K562 (cell line): ENCODE data around the gene HOXD13. TPM values are rescaled to one million over a fixed set of nuclear protein-coding genes. Genes with fewer than 3 reads are reported as not detected.

Source experiments
- polyA plus RNA-seq, 8 experiments: library from polyadenylated mRNA; depleted of rRNA in 4 of 8; stranded (reverse) in 5 of 8; unstranded in 3 of 8; fragments of >200 nt; fragmentation: Nextera tagmentation in 2 of 8; fragmentation: Illumina TruSeq in 1 of 8; extraction: Ambion mirVana in 2 of 8; extraction: Trizol in 1 of 8; gene quantifications; 2 replicates each; pipeline versions ENCODE4 v1.2.1 to v1.2.3, GENCODE V29; 2011 to 2014; ENCODE audit warnings: inconsistent platforms in 1 of 8, missing spikeins in 1 of 8
- total RNA-seq, 7 experiments: library from RNA; depleted of rRNA in 6 of 7; stranded (reverse); fragments of >200 nt in 6 of 7; fragmentation: Illumina TruSeq in 2 of 7; extraction: Trizol in 2 of 7; gene quantifications; 2 replicates each; pipeline versions ENCODE4 v1.2.1 to v1.2.3, GENCODE V29; 2011 to 2021; ENCODE audit warnings: low replicate concordance in 1 of 7

HOXD13 gene
- total and polyA plus RNA-seq, 9 of the 15 experiments (the other 6 are each of a cell fraction or from before 2014, with no cell fraction given) = 0.03 to 0.04 TPM; not detected in 7

Other genes starting within 250 kb of the HOXD13 start
Only the 7 nearest of the 11 such genes appear.
- 0.04 TPM in 1 of 2 replicates, not detected in the other for gene EVX2, start 8.8 kb upstream of the HOXD13 start, total RNA-seq (2014; rRNA removed)
- not detected in 2 replicates for gene EVX2, start 8.8 kb upstream of the HOXD13 start, total RNA-seq (2014; rRNA removed; fragmentation: Illumina TruSeq; extraction: Trizol)
- not detected in 2 replicates for gene EVX2, start 8.8 kb upstream of the HOXD13 start, total RNA-seq (2015; rRNA removed; fragmentation: Illumina TruSeq; extraction: Trizol)
- not detected in 2 replicates for gene EVX2, start 8.8 kb upstream of the HOXD13 start, total RNA-seq (2021)
- gene EVX2, start 8.8 kb upstream of the HOXD13 start, polyA plus RNA-seq (2011; rRNA removed) = not detected in 2 replicates
- not detected in 2 replicates for gene EVX2, start 8.8 kb upstream of the HOXD13 start, polyA plus RNA-seq (2014; fragmentation: Illumina TruSeq; extraction: Trizol)
- not detected for gene EVX2, start 8.8 kb upstream of the HOXD13 start, polyA plus RNA-seq (2014; fragmentation: Nextera tagmentation; extraction: Ambion mirVana)
- gene EVX2, start 8.8 kb upstream of the HOXD13 start, polyA plus RNA-seq (2014; rRNA removed) = not detected in 2 replicates
- not detected in 2 replicates for gene HOXD12, start 7.1 kb downstream of the HOXD13 start, total RNA-seq (2014; rRNA removed)
- gene HOXD12, start 7.1 kb downstream of the HOXD13 start, total RNA-seq (2014; rRNA removed; fragmentation: Illumina TruSeq; extraction: Trizol) = not detected in 2 replicates
- not detected in 2 replicates for gene HOXD12, start 7.1 kb downstream of the HOXD13 start, total RNA-seq (2015; rRNA removed; fragmentation: Illumina TruSeq; extraction: Trizol)
- gene HOXD12, start 7.1 kb downstream of the HOXD13 start, total RNA-seq (2021) = not detected in 2 replicates
- not detected in 2 replicates for gene HOXD12, start 7.1 kb downstream of the HOXD13 start, polyA plus RNA-seq (2011; rRNA removed)
- not detected in 2 replicates for gene HOXD12, start 7.1 kb downstream of the HOXD13 start, polyA plus RNA-seq (2014; fragmentation: Illumina TruSeq; extraction: Trizol)
- not detected for gene HOXD12, start 7.1 kb downstream of the HOXD13 start, polyA plus RNA-seq (2014; fragmentation: Nextera tagmentation; extraction: Ambion mirVana)
- gene HOXD12, start 7.1 kb downstream of the HOXD13 start, polyA plus RNA-seq (2014; rRNA removed) = not detected in 2 replicates
- gene HOXD11, start 14.6 kb downstream of the HOXD13 start, total RNA-seq (2014; rRNA removed) = not detected in 2 replicates
- gene HOXD11, start 14.6 kb downstream of the HOXD13 start, total RNA-seq (2014; rRNA removed; fragmentation: Illumina TruSeq; extraction: Trizol) = not detected in 2 replicates
- not detected in 2 replicates for gene HOXD11, start 14.6 kb downstream of the HOXD13 start, total RNA-seq (2015; rRNA removed; fragmentation: Illumina TruSeq; extraction: Trizol)
- gene HOXD11, start 14.6 kb downstream of the HOXD13 start, total RNA-seq (2021) = not detected in 2 replicates
- not detected in 2 replicates for gene HOXD11, start 14.6 kb downstream of the HOXD13 start, polyA plus RNA-seq (2011; rRNA removed)
- gene HOXD11, start 14.6 kb downstream of the HOXD13 start, polyA plus RNA-seq (2014; fragmentation: Illumina TruSeq; extraction: Trizol) = not detected in 2 replicates
- not detected for gene HOXD11, start 14.6 kb downstream of the HOXD13 start, polyA plus RNA-seq (2014; fragmentation: Nextera tagmentation; extraction: Ambion mirVana)
- gene HOXD11, start 14.6 kb downstream of the HOXD13 start, polyA plus RNA-seq (2014; rRNA removed) = not detected in 2 replicates
- gene HOXD10, start 24.1 kb downstream of the HOXD13 start, total RNA-seq (2014; rRNA removed) = not detected in 2 replicates
- gene HOXD10, start 24.1 kb downstream of the HOXD13 start, total RNA-seq (2014; rRNA removed; fragmentation: Illumina TruSeq; extraction: Trizol) = not detected in 2 replicates
- gene HOXD10, start 24.1 kb downstream of the HOXD13 start, total RNA-seq (2015; rRNA removed; fragmentation: Illumina TruSeq; extraction: Trizol) = not detected in 2 replicates
- not detected in 2 replicates for gene HOXD10, start 24.1 kb downstream of the HOXD13 start, total RNA-seq (2021)
- gene HOXD10, start 24.1 kb downstream of the HOXD13 start, polyA plus RNA-seq (2011; rRNA removed) = not detected in 2 replicates
- not detected in 2 replicates for gene HOXD10, start 24.1 kb downstream of the HOXD13 start, polyA plus RNA-seq (2014; fragmentation: Illumina TruSeq; extraction: Trizol)
- gene HOXD10, start 24.1 kb downstream of the HOXD13 start, polyA plus RNA-seq (2014; fragmentation: Nextera tagmentation; extraction: Ambion mirVana) = not detected
- not detected in 2 replicates for gene HOXD10, start 24.1 kb downstream of the HOXD13 start, polyA plus RNA-seq (2014; rRNA removed)
- gene HOXD9, start 30.0 kb downstream of the HOXD13 start, total RNA-seq (2014; rRNA removed) = not detected in 2 replicates
- gene HOXD9, start 30.0 kb downstream of the HOXD13 start, total RNA-seq (2014; rRNA removed; fragmentation: Illumina TruSeq; extraction: Trizol) = not detected in 2 replicates
- not detected in 2 replicates for gene HOXD9, start 30.0 kb downstream of the HOXD13 start, total RNA-seq (2015; rRNA removed; fragmentation: Illumina TruSeq; extraction: Trizol)
- not detected in 2 replicates for gene HOXD9, start 30.0 kb downstream of the HOXD13 start, total RNA-seq (2021)
- gene HOXD9, start 30.0 kb downstream of the HOXD13 start, polyA plus RNA-seq (2011; rRNA removed) = not detected in 2 replicates
- gene HOXD9, start 30.0 kb downstream of the HOXD13 start, polyA plus RNA-seq (2014; fragmentation: Illumina TruSeq; extraction: Trizol) = not detected in 2 replicates
- gene HOXD9, start 30.0 kb downstream of the HOXD13 start, polyA plus RNA-seq (2014; fragmentation: Nextera tagmentation; extraction: Ambion mirVana) = not detected
- not detected in 2 replicates for gene HOXD9, start 30.0 kb downstream of the HOXD13 start, polyA plus RNA-seq (2014; rRNA removed)
- gene HOXD8, start 37.0 kb downstream of the HOXD13 start, total RNA-seq (2014; rRNA removed) = not detected in 2 replicates
- 0.15 TPM in 1 of 2 replicates, not detected in the other for gene HOXD8, start 37.0 kb downstream of the HOXD13 start, total RNA-seq (2014; rRNA removed; fragmentation: Illumina TruSeq; extraction: Trizol)
- not detected in 2 replicates for gene HOXD8, start 37.0 kb downstream of the HOXD13 start, total RNA-seq (2015; rRNA removed; fragmentation: Illumina TruSeq; extraction: Trizol)
- not detected in 2 replicates for gene HOXD8, start 37.0 kb downstream of the HOXD13 start, total RNA-seq (2021)
- gene HOXD8, start 37.0 kb downstream of the HOXD13 start, polyA plus RNA-seq (2011; rRNA removed) = not detected in 2 replicates
- gene HOXD8, start 37.0 kb downstream of the HOXD13 start, polyA plus RNA-seq (2014; fragmentation: Illumina TruSeq; extraction: Trizol) = not detected in 2 replicates
- gene HOXD8, start 37.0 kb downstream of the HOXD13 start, polyA plus RNA-seq (2014; fragmentation: Nextera tagmentation; extraction: Ambion mirVana) = under 1 TPM in 1 of 2 experiments, not detected in 1; 0.04 TPM
- gene HOXD8, start 37.0 kb downstream of the HOXD13 start, polyA plus RNA-seq (2014; rRNA removed) = 0.30 TPM in 1 of 2 replicates, not detected in the other
- gene HOXD4, start 58.8 kb downstream of the HOXD13 start, total RNA-seq (2014; rRNA removed) = not detected in 2 replicates
- not detected in 2 replicates for gene HOXD4, start 58.8 kb downstream of the HOXD13 start, total RNA-seq (2014; rRNA removed; fragmentation: Illumina TruSeq; extraction: Trizol)
- gene HOXD4, start 58.8 kb downstream of the HOXD13 start, total RNA-seq (2015; rRNA removed; fragmentation: Illumina TruSeq; extraction: Trizol) = not detected in 2 replicates
- gene HOXD4, start 58.8 kb downstream of the HOXD13 start, total RNA-seq (2021) = not detected in 2 replicates
- gene HOXD4, start 58.8 kb downstream of the HOXD13 start, polyA plus RNA-seq (2011; rRNA removed) = not detected in 2 replicates
- gene HOXD4, start 58.8 kb downstream of the HOXD13 start, polyA plus RNA-seq (2014; fragmentation: Illumina TruSeq; extraction: Trizol) = not detected in 2 replicates
- gene HOXD4, start 58.8 kb downstream of the HOXD13 start, polyA plus RNA-seq (2014; fragmentation: Nextera tagmentation; extraction: Ambion mirVana) = not detected
- not detected in 2 replicates for gene HOXD4, start 58.8 kb downstream of the HOXD13 start, polyA plus RNA-seq (2014; rRNA removed)